Activated T-cell treated with anti-CD3 and anti-CD28 coated beads, Interleukin-2, amount 50 U/mL, for 4 hours (primary cell): ENCODE data around the gene CAMSAP3. TPM values are rescaled to one million over a fixed set of nuclear protein-coding genes. Genes with fewer than 3 reads are reported as not detected.
A peak's percentile ranks its signal among the peaks of the same experiment; 100 is the strongest.
"Not testable (repeated sequence)": the region's sequence is repeated elsewhere in the genome, so short reads cannot be mapped to it uniquely, and the experiment has no call there.

ENCODE experiments used
- ATAC-seq, 2 donors: fragments of 200-7000 bp; cut with Tn5 transposase; one replicate each; pipeline ENCODE4 v1.10.0; 2021
- DNase-seq: peaks from one replicate; pipeline ENCODE4 v3.0.0-alpha.2; 2020
- H3K27me3 Mint-ChIP-seq: one replicate; pipeline ENCODE4 v1.8.0; 2021; ENCODE audit warnings: low read depth, mixed read lengths
- H3K36me3 Mint-ChIP-seq: one replicate; pipeline ENCODE4 v1.8.0; 2022; ENCODE audit warnings: mixed read lengths; ENCODE audit not compliant: insufficient read depth
- H3K4me1 Mint-ChIP-seq: one replicate; pipeline ENCODE4 v1.8.0; 2021; ENCODE audit warnings: low read depth, mixed read lengths
- H3K4me3 Mint-ChIP-seq: one replicate; pipeline ENCODE4 v1.8.0; 2021; ENCODE audit warnings: mild to moderate bottlenecking, moderate library complexity, mixed read lengths
- H3K9me3 Mint-ChIP-seq: one replicate; pipeline ENCODE4 v1.8.0; 2021; ENCODE audit warnings: mixed read lengths
- total RNA-seq, 3 donors: library from RNA; stranded (reverse); gene quantifications; one replicate each; pipeline ENCODE4 v1.2.1, GENCODE V29; 2021

The CAMSAP3 gene
- total RNA-seq, 3 donors from 2014 or later, result 0.34 to 0.38 (median 0.38) TPM

GRCh38 chr19:7561325-7561724 is 34.3 kb upstream of the CAMSAP3 start:
- H3K27me3 Mint-ChIP-seq, result no peaks in the 10 kb centered on the region
- no peaks in the 10 kb centered on the region for H3K9me3 Mint-ChIP-seq
- no peaks in the 10 kb centered on the region for H3K4me1 Mint-ChIP-seq
- DNase-seq, result no peak
- H3K36me3 Mint-ChIP-seq, result peaks cover 17% of the 10 kb centered on the region
- H3K4me3 Mint-ChIP-seq, result no peak overlapping the region
- ATAC-seq, result no peak

GRCh38 chr19:7562646-7563393 is 32.8 kb upstream of the CAMSAP3 start:
- DNase-seq (no peak), ATAC-seq (no peak)
- no peaks in the 10 kb centered on the region for H3K4me1 Mint-ChIP-seq
- peaks cover 15% of the 10 kb centered on the region for H3K36me3 Mint-ChIP-seq
- no peaks in the 10 kb centered on the region for H3K27me3 Mint-ChIP-seq
- H3K4me3 Mint-ChIP-seq, result no peak overlapping the region
- H3K9me3 Mint-ChIP-seq, result no peaks in the 10 kb centered on the region

GRCh38 chr19:7564866-7565265 is 30.8 kb upstream of the CAMSAP3 start:
- H3K9me3 Mint-ChIP-seq, result no peaks in the 10 kb centered on the region
- ATAC-seq, result no peak
- H3K36me3 Mint-ChIP-seq, result peaks cover 4% of the 10 kb centered on the region
- no peak for DNase-seq
- H3K27me3 Mint-ChIP-seq, result no peaks in the 10 kb centered on the region
- H3K4me3 Mint-ChIP-seq, result no peak overlapping the region
- H3K4me1 Mint-ChIP-seq, result peaks cover 1% of the 10 kb centered on the region

- Mint-ChIP-seq H3K27me3 (no peaks in the 10 kb centered on the region), H3K9me3 (no peaks in the 10 kb centered on the region), H3K4me3 (no peak overlapping the region), H3K36me3 (peaks cover 1% of the 10 kb centered on the region), H3K4me1 (peaks cover 1% of the 10 kb centered on the region)
- DNase-seq (no peak), ATAC-seq (no peak)
These were observed 30.3 kb upstream of the CAMSAP3 start for GRCh38 chr19:7565332-7565731.

- H3K4me3 Mint-ChIP-seq, result no peak overlapping the region
- DNase-seq, result no peak
- H3K27me3 Mint-ChIP-seq, result peaks cover 4% of the 10 kb centered on the region
- no peak for ATAC-seq
- H3K4me1 Mint-ChIP-seq, result peaks cover 1% of the 10 kb centered on the region
- no peaks in the 10 kb centered on the region for H3K36me3 Mint-ChIP-seq
- no peaks in the 10 kb centered on the region for H3K9me3 Mint-ChIP-seq
These were observed 24.9 kb upstream of the CAMSAP3 start for GRCh38 chr19:7570761-7571160.

- H3K4me1 Mint-ChIP-seq, result no peaks in the 10 kb centered on the region
- H3K4me3 Mint-ChIP-seq, result no peak overlapping the region
- ATAC-seq (no peak), DNase-seq (no peak)
- H3K9me3 Mint-ChIP-seq, result no peaks in the 10 kb centered on the region
- peaks cover 6% of the 10 kb centered on the region for H3K27me3 Mint-ChIP-seq
- H3K36me3 Mint-ChIP-seq, result no peaks in the 10 kb centered on the region
These were observed 20.1 kb upstream of the CAMSAP3 start for GRCh38 chr19:7575434-7576040.

- not testable (repeated sequence) for H3K4me3 Mint-ChIP-seq, H3K9me3 Mint-ChIP-seq, ATAC-seq, H3K4me1 Mint-ChIP-seq, DNase-seq, H3K36me3 Mint-ChIP-seq
- peaks cover 10% of the 10 kb centered on the region for H3K27me3 Mint-ChIP-seq
These were observed 18.2 kb upstream of the CAMSAP3 start for GRCh38 chr19:7577422-7577821.

GRCh38 chr19:7578127-7578526 is 17.5 kb upstream of the CAMSAP3 start:
- Mint-ChIP-seq H3K4me3 (no peak overlapping the region), H3K36me3 (no peaks in the 10 kb centered on the region), H3K27me3 (peaks cover 12% of the 10 kb centered on the region), H3K4me1 (no peaks in the 10 kb centered on the region), H3K9me3 (no peaks in the 10 kb centered on the region)
- DNase-seq (no peak), ATAC-seq (no peak)

- no peaks in the 10 kb centered on the region for H3K36me3 Mint-ChIP-seq
- H3K27me3 Mint-ChIP-seq, result peaks cover 12% of the 10 kb centered on the region
- no peaks in the 10 kb centered on the region for H3K4me1 Mint-ChIP-seq
- DNase-seq (no peak), ATAC-seq (no peak)
- no peak overlapping the region for H3K4me3 Mint-ChIP-seq
- no peaks in the 10 kb centered on the region for H3K9me3 Mint-ChIP-seq
These were observed 16.5 kb upstream of the CAMSAP3 start for GRCh38 chr19:7579182-7579581.

GRCh38 chr19:7582446-7582845 is 13.2 kb upstream of the CAMSAP3 start:
- DNase-seq, result no peak
- H3K4me1 Mint-ChIP-seq, result no peaks in the 10 kb centered on the region
- H3K36me3 Mint-ChIP-seq, result no peaks in the 10 kb centered on the region
- H3K4me3 Mint-ChIP-seq, result no peak overlapping the region
- H3K9me3 Mint-ChIP-seq, result no peaks in the 10 kb centered on the region
- ATAC-seq, result no peak
- peaks cover 6% of the 10 kb centered on the region for H3K27me3 Mint-ChIP-seq

GRCh38 chr19:7589822-7590221 is 5.8 kb upstream of the CAMSAP3 start:
- H3K36me3 Mint-ChIP-seq, result no peaks in the 10 kb centered on the region
- DNase-seq, result no peak
- H3K9me3 Mint-ChIP-seq, result no peaks in the 10 kb centered on the region
- H3K4me3 Mint-ChIP-seq, result no peak overlapping the region
- peaks cover 24% of the 10 kb centered on the region for H3K27me3 Mint-ChIP-seq
- no peak for ATAC-seq
- no peaks in the 10 kb centered on the region for H3K4me1 Mint-ChIP-seq

- Mint-ChIP-seq H3K27me3 (peaks cover 28% of the 10 kb centered on the region), H3K4me3 (no peak overlapping the region), H3K4me1 (peaks cover 2% of the 10 kb centered on the region), H3K9me3 (no peaks in the 10 kb centered on the region), H3K36me3 (no peaks in the 10 kb centered on the region)
- DNase-seq, result no peak
- ATAC-seq, result no peak
These were observed 5.4 kb upstream of the CAMSAP3 start for GRCh38 chr19:7590256-7590655.

- ATAC-seq (peak in 1 of 2 donors; percentile 5), DNase-seq (no peak)
- H3K27me3 Mint-ChIP-seq, result peaks cover 48% of the 10 kb centered on the region
- peak overlapping the region; percentile 58 for H3K4me3 Mint-ChIP-seq
- H3K9me3 Mint-ChIP-seq, result no peaks in the 10 kb centered on the region
- H3K4me1 Mint-ChIP-seq, result peaks cover 4% of the 10 kb centered on the region
- H3K36me3 Mint-ChIP-seq, result no peaks in the 10 kb centered on the region
These were observed 711 bp downstream of the CAMSAP3 start for GRCh38 chr19:7596211-7596937.

- H3K36me3 Mint-ChIP-seq, result no peaks in the 10 kb centered on the region
- peaks cover 48% of the 10 kb centered on the region for H3K27me3 Mint-ChIP-seq
- no peak for DNase-seq
- no peaks in the 10 kb centered on the region for H3K9me3 Mint-ChIP-seq
- ATAC-seq, result no peak
- peak overlapping the region; percentile 19 for H3K4me3 Mint-ChIP-seq
- H3K4me1 Mint-ChIP-seq, result peaks cover 4% of the 10 kb centered on the region
These were observed 2.0 kb downstream of the CAMSAP3 start for GRCh38 chr19:7597689-7598088.

GRCh38 chr19:7598180-7598579 is 2.5 kb downstream of the CAMSAP3 start:
- Mint-ChIP-seq H3K36me3 (no peaks in the 10 kb centered on the region), H3K4me1 (peaks cover 4% of the 10 kb centered on the region), H3K4me3 (no peak overlapping the region), H3K9me3 (no peaks in the 10 kb centered on the region), H3K27me3 (peaks cover 47% of the 10 kb centered on the region)
- no peak for DNase-seq
- no peak for ATAC-seq
